ENCODE data around the gene RBM20.
"Not testable (repeated sequence)": the region's sequence is repeated elsewhere in the genome, so short reads cannot be mapped to it uniquely, and the experiment has no call there.

RBM20 gene

DNA sequence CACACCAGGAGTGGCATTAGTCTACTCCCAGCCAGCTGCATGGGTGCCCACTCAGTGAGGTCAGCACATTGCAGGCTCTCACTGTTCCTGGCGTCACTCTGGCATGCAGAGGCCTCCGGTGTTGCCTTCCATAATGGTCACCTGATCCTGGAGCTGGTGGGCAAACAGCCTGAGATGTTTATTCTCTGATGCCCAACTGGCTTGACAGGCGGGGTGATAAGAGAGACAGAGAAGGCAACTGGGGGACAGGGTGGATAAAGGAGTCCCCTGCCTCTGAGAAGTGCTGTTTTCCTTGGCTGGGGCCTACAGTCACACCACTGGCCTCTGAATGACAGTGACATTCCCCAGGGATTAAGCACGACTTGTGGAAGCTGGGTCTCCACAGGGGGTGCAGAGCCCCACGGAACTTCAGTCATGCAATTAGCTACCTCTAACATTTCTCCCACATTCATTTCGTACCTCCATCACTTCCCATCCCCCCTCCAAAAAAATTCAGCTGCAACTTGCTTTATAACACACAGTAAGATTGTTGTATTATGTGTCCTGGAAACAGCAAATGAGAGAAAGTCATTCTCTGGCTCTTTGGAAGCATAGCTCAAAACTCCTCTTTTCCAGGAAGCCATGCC lies 7.1 kb upstream of the RBM20 start:
- Mint-ChIP-seq H3K4me3 (no peak overlapping the region), H3K4me1 (peaks cover 37% of the 10 kb centered on the region), H3K36me3 (ENCODE audit: low read depth) (no peaks in the 10 kb centered on the region), H3K27ac (peak overlapping the region in 1 of 3 experiments; percentile 3), H3K27me3 (ENCODE audit: low read depth) (peaks cover 32% of the 10 kb centered on the region), H3K9me3 (no peaks in the 10 kb centered on the region)
- TF ChIP-seq, protein P1, sequence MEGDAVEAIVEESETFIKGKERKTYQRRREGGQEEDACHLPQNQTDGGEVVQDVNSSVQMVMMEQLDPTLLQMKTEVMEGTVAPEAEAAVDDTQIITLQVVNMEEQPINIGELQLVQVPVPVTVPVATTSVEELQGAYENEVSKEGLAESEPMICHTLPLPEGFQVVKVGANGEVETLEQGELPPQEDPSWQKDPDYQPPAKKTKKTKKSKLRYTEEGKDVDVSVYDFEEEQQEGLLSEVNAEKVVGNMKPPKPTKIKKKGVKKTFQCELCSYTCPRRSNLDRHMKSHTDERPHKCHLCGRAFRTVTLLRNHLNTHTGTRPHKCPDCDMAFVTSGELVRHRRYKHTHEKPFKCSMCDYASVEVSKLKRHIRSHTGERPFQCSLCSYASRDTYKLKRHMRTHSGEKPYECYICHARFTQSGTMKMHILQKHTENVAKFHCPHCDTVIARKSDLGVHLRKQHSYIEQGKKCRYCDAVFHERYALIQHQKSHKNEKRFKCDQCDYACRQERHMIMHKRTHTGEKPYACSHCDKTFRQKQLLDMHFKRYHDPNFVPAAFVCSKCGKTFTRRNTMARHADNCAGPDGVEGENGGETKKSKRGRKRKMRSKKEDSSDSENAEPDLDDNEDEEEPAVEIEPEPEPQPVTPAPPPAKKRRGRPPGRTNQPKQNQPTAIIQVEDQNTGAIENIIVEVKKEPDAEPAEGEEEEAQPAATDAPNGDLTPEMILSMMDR (IDR thresholded peaks at IDR 0.05; ENCODE audit: unreplicated experiment in 3 of 3) = no peak

DNA sequence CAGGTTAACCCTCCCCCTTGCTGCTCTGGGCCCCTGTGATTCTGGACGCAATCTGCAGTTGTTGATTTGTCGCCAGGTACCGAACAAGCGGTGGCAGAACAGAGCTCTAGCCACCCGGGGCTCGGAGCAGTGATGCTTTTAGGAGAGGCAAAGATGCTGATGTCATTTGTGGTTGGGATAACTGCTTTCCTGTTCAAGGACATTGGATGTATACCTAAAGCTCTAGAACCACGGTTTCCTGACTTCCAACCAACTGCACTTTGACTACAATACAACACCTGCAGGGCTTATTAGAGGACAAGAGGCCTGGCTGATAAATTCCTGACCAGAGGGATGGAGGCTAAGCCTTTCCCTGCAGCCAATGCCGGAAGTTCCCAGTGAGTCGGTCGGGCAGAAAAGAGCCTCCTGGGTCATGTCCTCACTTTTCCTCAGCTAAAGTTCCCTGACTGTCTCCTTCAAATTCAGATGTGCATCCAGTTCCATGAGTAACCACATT lies 6.5 kb upstream of the RBM20 start:
- no peaks in the 10 kb centered on the region for H3K36me3 Mint-ChIP-seq (ENCODE audit: low read depth)
- TF ChIP-seq, protein P1 (IDR thresholded peaks at IDR 0.05; ENCODE audit: unreplicated experiment in 3 of 3) = no peak
- peak overlapping the region in 1 of 3 experiments; percentile 3 for H3K27ac Mint-ChIP-seq
- H3K9me3 Mint-ChIP-seq = no peaks in the 10 kb centered on the region
- peaks cover 43% of the 10 kb centered on the region for H3K4me1 Mint-ChIP-seq
- H3K27me3 Mint-ChIP-seq (ENCODE audit: low read depth) = peaks cover 37% of the 10 kb centered on the region
- H3K4me3 Mint-ChIP-seq = no peak overlapping the region

DNA sequence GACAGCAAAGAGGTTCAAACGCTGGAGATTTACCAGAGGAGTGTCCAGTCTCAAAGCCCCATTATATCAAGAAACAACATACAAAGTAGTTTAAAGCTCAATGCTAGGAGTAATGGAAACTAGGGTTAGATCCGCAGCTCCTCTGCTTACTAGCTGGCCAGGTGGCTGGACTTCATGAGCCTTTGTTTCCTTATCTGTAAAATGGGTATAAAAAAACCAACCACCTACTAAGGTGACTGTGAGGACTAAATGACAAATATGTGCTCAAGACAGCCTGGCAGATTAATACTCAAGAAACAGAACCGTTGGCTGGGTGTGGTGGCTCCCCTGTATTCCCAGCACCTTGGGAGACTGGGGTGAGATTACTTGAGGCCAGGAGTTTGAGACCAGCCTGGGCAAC lies 5.8 kb upstream of the RBM20 start:
- TF ChIP-seq, protein P1 (IDR thresholded peaks at IDR 0.05; ENCODE audit: unreplicated experiment in 3 of 3) = no peak
- Mint-ChIP-seq H3K4me3 (no peak overlapping the region), H3K4me1 (peaks cover 50% of the 10 kb centered on the region)

DNA sequence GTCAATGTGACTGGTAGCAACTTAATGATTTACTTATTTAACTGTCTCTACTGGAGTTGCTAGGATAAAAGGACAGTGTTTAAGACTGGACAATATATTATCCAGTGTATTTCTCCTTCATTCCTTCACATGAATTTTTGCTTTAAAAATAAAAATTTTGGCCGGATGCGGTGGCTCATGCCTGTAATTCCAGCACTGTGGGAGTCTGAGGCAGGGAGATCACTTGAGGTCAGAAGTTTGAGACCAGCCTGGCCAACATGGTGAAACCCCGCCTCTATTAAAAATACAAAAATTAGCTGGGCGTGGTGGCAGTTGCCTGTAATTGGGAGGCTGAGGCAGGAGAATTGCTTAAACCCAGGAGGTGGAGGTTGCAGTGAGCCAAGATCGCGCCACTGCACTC lies 5.1 kb upstream of the RBM20 start:
- H3K27ac Mint-ChIP-seq; H3K36me3 Mint-ChIP-seq (ENCODE audit: low read depth); H3K9me3 Mint-ChIP-seq; H3K4me3 Mint-ChIP-seq: not testable (repeated sequence)
- Mint-ChIP-seq H3K27me3 (ENCODE audit: low read depth) (peaks cover 48% of the 10 kb centered on the region), H3K4me1 (peaks cover 51% of the 10 kb centered on the region)

More for the DNA sequence above, 5.8 kb upstream of the RBM20 start:
- Mint-ChIP-seq H3K36me3 (ENCODE audit: low read depth) (no peaks in the 10 kb centered on the region), H3K9me3 (no peaks in the 10 kb centered on the region), H3K27ac (no peak overlapping the region), H3K27me3 (ENCODE audit: low read depth) (peaks cover 44% of the 10 kb centered on the region)

DNA sequence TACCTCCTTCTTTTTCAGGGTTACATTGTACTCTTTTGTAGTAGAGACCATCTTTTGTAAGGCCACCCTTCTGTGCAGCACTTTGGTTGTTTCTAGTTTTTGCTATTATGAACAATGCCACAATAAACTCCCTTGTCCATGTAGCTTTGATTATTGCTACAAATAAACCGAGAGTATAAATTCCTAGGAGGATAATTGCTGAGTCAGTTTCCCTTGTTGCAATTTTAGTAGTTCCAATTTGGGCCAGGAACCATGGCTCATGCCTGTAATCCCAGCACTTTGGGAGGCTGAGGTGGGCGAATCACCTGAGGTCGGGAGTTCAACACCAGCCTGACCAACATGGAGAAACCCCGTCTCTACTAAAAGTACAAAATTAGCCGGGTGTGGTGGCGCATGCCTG lies 4.3 kb upstream of the RBM20 start:
- not testable (repeated sequence) for H3K36me3 Mint-ChIP-seq (ENCODE audit: low read depth); H3K27ac Mint-ChIP-seq; H3K9me3 Mint-ChIP-seq; H3K4me3 Mint-ChIP-seq
- peaks cover 50% of the 10 kb centered on the region for H3K4me1 Mint-ChIP-seq
- H3K27me3 Mint-ChIP-seq (ENCODE audit: low read depth) = peaks cover 53% of the 10 kb centered on the region

DNA sequence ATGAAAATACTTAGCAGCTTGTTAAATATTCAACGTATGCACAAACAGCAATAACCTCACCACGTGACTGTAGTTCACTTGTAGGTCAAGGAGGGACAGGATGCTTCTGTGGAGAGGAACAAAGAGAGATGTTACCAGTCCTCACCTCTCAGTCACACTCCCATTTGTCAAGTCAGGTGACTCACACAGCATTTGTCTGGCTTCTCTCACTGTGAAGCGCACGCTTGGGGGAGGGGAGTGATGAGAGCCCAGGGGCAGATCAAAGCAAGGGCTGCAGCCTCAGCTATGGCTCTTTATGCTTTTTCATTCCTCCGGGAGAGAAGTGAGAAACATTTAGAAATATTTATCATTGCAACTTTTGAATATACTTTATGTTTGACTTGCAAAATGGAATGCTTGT lies 2.9 kb upstream of the RBM20 start:
- Mint-ChIP-seq H3K27ac (peak overlapping the region in 2 of 3 experiments; percentile 4 to 64), H3K36me3 (ENCODE audit: low read depth) (no peaks in the 10 kb centered on the region), H3K4me3 (peak overlapping the region; percentile 52 to 65 (median 58)), H3K27me3 (ENCODE audit: low read depth) (peaks cover 65% of the 10 kb centered on the region), H3K4me1 (peaks cover 46% of the 10 kb centered on the region), H3K9me3 (no peaks in the 10 kb centered on the region)
- TF ChIP-seq, protein P1 (IDR thresholded peaks at IDR 0.05; ENCODE audit: unreplicated experiment in 3 of 3) = no peak
